ENCODE results near the gene MAML3.

The MAML3 gene

GRCh38 chr4:140004549-140004895 is 149.5 kb downstream of the MAML3 start:
- H3K36me3 ChIP-seq = no peaks in the 10 kb centered on the region
- H3K27ac ChIP-seq = no peak overlapping the region
- no peak overlapping the region for H3K4me3 ChIP-seq (ENCODE audit: low read depth in 1 of 2, low read length in 1 of 2)
- H3K4me1 ChIP-seq (ENCODE audit: control insufficient read depth in 1 of 2, insufficient read depth in 1 of 2, low read depth in 1 of 2, low read length in 1 of 2) = no peaks in the 10 kb centered on the region
- H3K27me3 ChIP-seq = no peaks in the 10 kb centered on the region
- no peak for TF ChIP-seq CTCF (IDR thresholded peaks at IDR 0.05)
- H3K9me3 ChIP-seq = no peaks in the 10 kb centered on the region

- Histone ChIP-seq H3K27ac (no peak overlapping the region), H3K4me3 (ENCODE audit: low read depth in 1 of 2, low read length in 1 of 2) (no peak overlapping the region), H3K4me1 (ENCODE audit: control insufficient read depth in 1 of 2, insufficient read depth in 1 of 2, low read depth in 1 of 2, low read length in 1 of 2) (no peaks in the 10 kb centered on the region), H3K36me3 (no peaks in the 10 kb centered on the region), H3K9me3 (no peaks in the 10 kb centered on the region), H3K27me3 (no peaks in the 10 kb centered on the region)
- TF ChIP-seq CTCF (IDR thresholded peaks at IDR 0.05) = no peak
Observed at GRCh38 chr4:140003876-140004548, 150.0 kb downstream of the MAML3 start.

DNA sequence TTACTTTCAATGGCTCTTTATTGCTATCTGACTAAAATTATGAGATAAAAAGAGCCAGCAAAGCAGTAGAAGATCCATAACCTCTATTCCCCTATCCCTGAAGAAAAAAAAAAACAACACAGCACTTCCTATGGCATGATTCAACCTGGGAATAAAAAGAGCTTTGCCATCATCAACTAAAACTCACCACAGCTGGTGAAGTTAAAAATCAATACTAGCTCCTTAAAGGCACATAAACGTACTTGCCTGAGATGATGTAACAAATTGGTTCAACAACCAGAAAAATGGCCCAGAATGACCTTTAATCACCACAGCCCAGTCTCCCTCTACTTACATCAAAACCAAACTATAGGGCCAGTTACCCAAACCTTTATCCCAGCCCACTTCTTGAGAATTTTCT is 153.8 kb downstream of the MAML3 start:
- H3K9me3 ChIP-seq = no peaks in the 10 kb centered on the region
- H3K27me3 ChIP-seq = no peaks in the 10 kb centered on the region
- TF ChIP-seq CTCF (IDR thresholded peaks at IDR 0.05) = no peak
- no peaks in the 10 kb centered on the region for H3K36me3 ChIP-seq
- H3K4me1 ChIP-seq (ENCODE audit: control insufficient read depth in 1 of 2, insufficient read depth in 1 of 2, low read depth in 1 of 2, low read length in 1 of 2) = no peaks in the 10 kb centered on the region
- no peak overlapping the region for H3K4me3 ChIP-seq (ENCODE audit: low read depth in 1 of 2, low read length in 1 of 2)
- H3K27ac ChIP-seq = no peak overlapping the region

GRCh38 chr4:139988863-139989765 is 164.9 kb downstream of the MAML3 start:
- H3K4me3 ChIP-seq (ENCODE audit: low read depth in 1 of 2, low read length in 1 of 2) = no peak overlapping the region

DNA sequence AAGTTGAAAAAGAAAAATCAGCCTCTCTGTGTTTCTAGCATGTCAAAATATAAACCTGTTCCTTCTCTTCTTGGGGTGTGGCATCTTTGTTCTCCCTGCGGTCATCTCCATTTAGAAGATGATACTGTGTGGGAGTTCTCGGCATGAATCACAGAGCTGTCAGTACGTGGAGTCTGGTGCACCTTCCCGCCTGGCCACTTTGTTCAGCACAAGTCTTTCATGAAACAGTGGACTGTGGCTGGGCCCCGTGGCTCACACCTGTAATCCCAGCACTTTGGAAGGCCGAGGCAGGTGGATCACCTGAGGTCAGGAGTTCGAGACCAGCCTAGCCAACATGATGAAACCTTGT is 166.5 kb downstream of the MAML3 start:
- Histone ChIP-seq H3K9me3 (no peaks in the 10 kb centered on the region), H3K27ac (no peak overlapping the region), H3K4me1 (ENCODE audit: control insufficient read depth in 1 of 2, insufficient read depth in 1 of 2, low read depth in 1 of 2, low read length in 1 of 2) (no peaks in the 10 kb centered on the region), H3K36me3 (no peaks in the 10 kb centered on the region), H3K27me3 (no peaks in the 10 kb centered on the region), H3K4me3 (ENCODE audit: low read depth in 1 of 2, low read length in 1 of 2) (no peak overlapping the region)
- no peak for TF ChIP-seq CTCF (IDR thresholded peaks at IDR 0.05)

More at GRCh38 chr4:139988863-139989765, 164.9 kb downstream of the MAML3 start:
- TF ChIP-seq CTCF (IDR thresholded peaks at IDR 0.05) = no peak
- H3K9me3 ChIP-seq = no peaks in the 10 kb centered on the region
- no peaks in the 10 kb centered on the region for H3K36me3 ChIP-seq
- H3K27me3 ChIP-seq = no peaks in the 10 kb centered on the region
- H3K27ac ChIP-seq = no peak overlapping the region
- H3K4me1 ChIP-seq (ENCODE audit: control insufficient read depth in 1 of 2, insufficient read depth in 1 of 2, low read depth in 1 of 2, low read length in 1 of 2) = no peaks in the 10 kb centered on the region
